GM12874 (cell line): ENCODE data around the gene PHLDB3.

Source experiments
- TF ChIP-seq, protein P1 (sequence below): IDR thresholded peaks from 2 replicates; pipeline ENCODE4 v1.5.1; 2011; ENCODE audit warnings: low read depth, mild to moderate bottlenecking, control low read depth, low read length, moderate library complexity; ENCODE audit not compliant: insufficient read depth

Gene PHLDB3

GRCh38 chr19:43464134-43464775 lies 40.3 kb downstream of the PHLDB3 start:
- TF ChIP-seq, protein P1, sequence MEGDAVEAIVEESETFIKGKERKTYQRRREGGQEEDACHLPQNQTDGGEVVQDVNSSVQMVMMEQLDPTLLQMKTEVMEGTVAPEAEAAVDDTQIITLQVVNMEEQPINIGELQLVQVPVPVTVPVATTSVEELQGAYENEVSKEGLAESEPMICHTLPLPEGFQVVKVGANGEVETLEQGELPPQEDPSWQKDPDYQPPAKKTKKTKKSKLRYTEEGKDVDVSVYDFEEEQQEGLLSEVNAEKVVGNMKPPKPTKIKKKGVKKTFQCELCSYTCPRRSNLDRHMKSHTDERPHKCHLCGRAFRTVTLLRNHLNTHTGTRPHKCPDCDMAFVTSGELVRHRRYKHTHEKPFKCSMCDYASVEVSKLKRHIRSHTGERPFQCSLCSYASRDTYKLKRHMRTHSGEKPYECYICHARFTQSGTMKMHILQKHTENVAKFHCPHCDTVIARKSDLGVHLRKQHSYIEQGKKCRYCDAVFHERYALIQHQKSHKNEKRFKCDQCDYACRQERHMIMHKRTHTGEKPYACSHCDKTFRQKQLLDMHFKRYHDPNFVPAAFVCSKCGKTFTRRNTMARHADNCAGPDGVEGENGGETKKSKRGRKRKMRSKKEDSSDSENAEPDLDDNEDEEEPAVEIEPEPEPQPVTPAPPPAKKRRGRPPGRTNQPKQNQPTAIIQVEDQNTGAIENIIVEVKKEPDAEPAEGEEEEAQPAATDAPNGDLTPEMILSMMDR = no peak

DNA sequence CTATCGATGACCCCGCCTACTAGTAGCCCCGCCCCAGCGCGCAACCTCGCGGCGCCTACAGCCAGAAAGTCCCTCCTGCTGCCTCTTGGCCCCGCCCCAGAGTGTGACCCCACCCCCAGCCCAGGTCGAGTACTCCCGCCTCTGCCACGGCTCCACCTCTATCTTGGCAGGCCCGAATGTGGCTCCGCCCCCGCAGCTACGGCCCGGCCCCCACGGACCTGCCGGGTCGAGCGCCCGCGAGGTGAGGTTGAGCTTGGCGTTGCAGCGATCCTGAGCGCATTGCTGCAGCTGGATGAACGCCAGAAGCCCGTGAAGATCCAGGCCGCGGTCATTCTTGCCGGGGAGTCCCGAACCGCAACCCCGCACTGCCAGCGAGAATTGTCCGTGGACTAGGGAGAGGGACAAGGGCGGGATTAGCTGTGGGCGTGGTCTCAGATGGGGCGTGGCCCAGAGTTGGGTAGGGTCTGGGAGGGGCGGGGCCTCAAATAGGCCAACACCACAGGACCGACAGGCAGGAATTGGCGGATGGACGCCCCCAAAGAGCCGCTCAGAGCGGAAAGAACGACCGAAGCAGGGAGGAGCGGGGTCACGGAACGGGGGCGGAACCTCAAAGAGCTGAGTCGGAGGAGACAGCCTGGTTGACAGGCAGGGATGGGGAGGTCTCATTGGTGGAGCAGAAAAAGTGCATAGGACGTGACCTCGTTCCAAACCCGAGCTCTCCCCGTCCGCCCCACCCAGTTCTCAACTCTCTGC lies 41.0 kb downstream of the PHLDB3 start:
- TF ChIP-seq, protein P1 = no peak

DNA sequence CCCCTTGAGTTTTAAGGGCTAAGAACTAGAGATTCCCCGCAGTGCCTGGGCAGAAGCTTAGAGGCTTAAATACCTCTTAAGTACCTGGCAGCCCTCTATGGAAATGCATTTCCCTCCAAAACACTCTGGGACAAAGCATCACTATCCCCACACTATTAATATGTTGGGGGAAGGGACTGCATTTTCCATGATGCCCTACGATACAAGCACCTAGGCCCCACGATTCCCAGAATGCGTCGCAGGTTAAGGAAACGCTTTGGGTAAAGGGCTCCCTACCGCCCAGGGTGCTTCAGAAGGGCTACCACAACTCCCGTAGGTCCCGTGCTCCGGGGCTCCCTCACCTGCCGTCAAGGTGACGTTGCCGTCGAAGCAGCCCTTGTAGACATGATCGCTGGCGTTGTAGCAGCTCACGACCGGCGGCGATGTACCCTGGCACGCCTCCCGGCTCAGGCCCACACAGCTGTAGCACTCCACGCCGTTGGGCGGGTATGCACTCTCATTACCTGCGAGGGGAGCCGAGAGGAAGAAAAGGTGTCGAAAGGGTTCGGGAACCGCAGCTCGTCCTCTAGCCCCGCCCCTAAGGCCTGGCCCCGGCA lies 41.7 kb downstream of the PHLDB3 start:
- TF ChIP-seq, protein P1 = no peak

- TF ChIP-seq, protein P1 = no peak
Measured at GRCh38 chr19:43462383-43462782, 42.2 kb downstream of the PHLDB3 start.

DNA sequence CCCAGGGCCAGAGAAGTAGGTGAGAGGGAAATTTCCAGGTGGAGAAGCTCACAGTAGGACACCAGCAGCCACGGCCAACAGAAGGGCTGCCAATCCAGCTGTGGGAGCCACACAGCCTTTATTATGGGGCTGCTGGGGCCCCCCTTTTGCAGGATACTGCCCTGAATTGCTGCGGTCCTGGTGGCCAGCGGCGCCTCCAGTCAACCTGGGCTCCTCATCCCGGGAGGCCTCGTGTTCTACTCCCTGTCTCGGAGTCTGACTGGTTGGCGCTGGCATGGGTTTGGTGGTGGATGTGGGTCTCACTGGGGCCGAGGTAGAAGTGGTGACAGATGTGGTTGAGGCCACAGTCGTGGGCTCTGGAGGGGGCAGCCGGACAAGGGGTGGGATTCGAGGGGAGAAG lies 43.2 kb downstream of the PHLDB3 start:
- TF ChIP-seq, protein P1 = no peak

GRCh38 chr19:43460362-43461016 lies 44.1 kb downstream of the PHLDB3 start:
- TF ChIP-seq, protein P1 = no peak

- TF ChIP-seq, protein P1 = no peak
Measured at GRCh38 chr19:43457809-43458208, 46.7 kb downstream of the PHLDB3 start.
